A549 (cell line): ENCODE results near the gene TOR2A. TPM values are rescaled to one million over a fixed set of nuclear protein-coding genes. Genes with fewer than 3 reads are reported as not detected.

Experiments
- ATAC-seq, 2 experiments: fragments of 200-7000 bp in 1 of 2; fragments of >200 bp in 1 of 2; cut with Nextera tagmentation in 1 of 2; cut with Tn5 transposase in 1 of 2; 3 replicates each; pipeline versions ENCODE4 v1.8.0 to v1.9.1; 2018 to 2020; ENCODE audit warnings: mild to moderate bottlenecking in 1 of 2, moderate library complexity in 1 of 2
- CTCF ChIA-PET: fragments of 300-600 bp; sonication (Branson Sonifier 250); formaldehyde crosslinking; extraction: SDS; loops from one replicate; lab custom pipeline; 2021; ENCODE audit warnings: antibody characterized with exemption, inconsistent platforms; lab: Yijun Ruan, JAX
- POLR2A ChIA-PET: fragments of 350-600 bp; formaldehyde crosslinking; extraction: SDS; loops from one replicate; lab custom pipeline; 2021; ENCODE audit warnings: antibody characterized with exemption, inconsistent platforms; lab: Yijun Ruan, JAX
- DNase-seq, 2 experiments: peaks; one replicate each; pipeline versions ENCODE4 v3.0.0 to v3.0.0-alpha.2; 2011 to 2016; ENCODE audit warnings: low read depth in 1 of 2, low spot score in 1 of 2
- FAIRE-seq: peaks from 2 replicates; lab custom pipeline; 2011; peaks lifted over from hg19 to GRCh38; lab: Jason Lieb, UNC
- H3K27ac ChIP-seq, 2 experiments: fragments of >200 bp; sonication (Bioruptor Twin); formaldehyde crosslinking; 3 replicates each; pipeline ENCODE4 v1.5.1; 2016 to 2017
- H3K4me1 ChIP-seq: fragments of >200 bp; sonication (Bioruptor Twin); formaldehyde crosslinking; 3 replicates; pipeline ENCODE4 v1.6.1; 2016
- H3K4me2 ChIP-seq: fragments of >200 bp; sonication (Bioruptor Twin); formaldehyde crosslinking; 3 replicates; pipeline ENCODE4 v1.6.1; 2016
- H3K4me3 ChIP-seq: fragments of >200 bp; sonication (Bioruptor Twin); formaldehyde crosslinking; 3 replicates; pipeline ENCODE4 v1.5.1; 2016
- H3K9me3 ChIP-seq: fragments of >200 bp; sonication (Bioruptor Twin); formaldehyde crosslinking; 3 replicates; pipeline ENCODE4 v1.6.1; 2016
- CHD2 ChIP-seq: fragments of 150-350 bp; IDR thresholded peaks from 2 replicates; pipeline ENCODE4 v1.6.1; 2014; ENCODE audit warnings: low read length; ENCODE audit not compliant: partially characterized antibody
- EHMT2 ChIP-seq: fragments of 200-600 bp; sonication (generic); IDR thresholded peaks from 2 replicates; pipeline ENCODE4 v1.6.1; 2016; ENCODE audit warnings: antibody characterized with exemption, low read depth, mild to moderate bottlenecking, moderate library complexity
- EP300 ChIP-seq, 2 experiments: fragments of >200 bp; sonication (Bioruptor Twin); formaldehyde crosslinking; IDR thresholded peaks; 2 replicates in 1 of 2; 3 replicates in 1 of 2; pipeline ENCODE4 v1.6.1; 2016 to 2017
- HOXB5 ChIP-seq: fragments of 250-450 bp; sonication (Bioruptor Pico); IDR thresholded peaks from 2 replicates; pipeline ENCODE4 v1.5.0; 2020; ENCODE audit warnings: mild to moderate bottlenecking, moderate library complexity
- KDM1A ChIP-seq: fragments of 200-600 bp; sonication (generic); IDR thresholded peaks from 2 replicates; pipeline ENCODE4 v1.6.1; 2016; ENCODE audit warnings: low read depth, mild to moderate bottlenecking
- KDM5A ChIP-seq: fragments of 200-600 bp; sonication (generic); IDR thresholded peaks from 2 replicates; pipeline ENCODE4 v1.6.1; 2016; ENCODE audit warnings: antibody characterized with exemption, mild to moderate bottlenecking
- MAFK ChIP-seq: fragments of 450-650 bp; IDR thresholded peaks from 2 replicates; pipeline ENCODE4 v1.6.1; 2014; ENCODE audit not compliant: partially characterized antibody
- POLR2AphosphoS2 ChIP-seq: conservative IDR thresholded peaks from 2 replicates; pipeline ENCODE4 v1.6.1; 2012; ENCODE audit warnings: low read length, improper control_type of control experiment, inconsistent platforms
- RAD21 ChIP-seq, 2 experiments: fragments of >200 bp in 1 of 2; sonication (Bioruptor Twin) in 1 of 2; formaldehyde crosslinking in 1 of 2; IDR thresholded peaks in 1 of 2; conservative IDR thresholded peaks in 1 of 2; 2 replicates in 1 of 2; 3 replicates in 1 of 2; pipeline ENCODE4 v1.6.1; 2012 to 2018; ENCODE audit warnings: inconsistent platforms in 1 of 2
- RNF2 ChIP-seq: fragments of 200-600 bp; sonication (generic); IDR thresholded peaks from 2 replicates; pipeline ENCODE4 v1.6.1; 2016; ENCODE audit warnings: low read depth, mild to moderate bottlenecking, antibody characterized with exemption, moderate library complexity, borderline replicate concordance
- SREBF2 ChIP-seq: fragments of 450-650 bp; IDR thresholded peaks from 2 replicates; pipeline ENCODE4 v1.6.1; 2014; ENCODE audit warnings: mild to moderate bottlenecking, moderate library complexity
- ZFP36 ChIP-seq: fragments of 450-650 bp; IDR thresholded peaks from 2 replicates; pipeline ENCODE4 v1.6.1; 2014; ENCODE audit warnings: borderline replicate concordance; ENCODE audit not compliant: partially characterized antibody
- WGBS: methylation state at CpG from one replicate; pipeline ENCODE4 v1.1.6; 2017; ENCODE audit errors: missing lambda C conversion rate; 5-methylcytosine and 5-hydroxymethylcytosine counted together
- polyA plus RNA-seq, 4 experiments: library from polyadenylated mRNA; depleted of rRNA in 3 of 4; stranded (reverse); fragments of >200 nt; fragmentation: RNase III in 1 of 4; extraction: RNeasy Plus Mini Kit Qiagen cat#74134 plus additional on column Dnase treatment in 1 of 4; gene quantifications; 2 replicates in 3 of 4; 3 replicates in 1 of 4; pipeline ENCODE4 v1.2.3, GENCODE V29; 2011 to 2017
- TF ChIP-seq, protein P1 (sequence below): IDR thresholded peaks from 2 replicates; pipeline ENCODE4 v1.6.1; 2012

The TOR2A gene
- polyA plus RNA-seq, 2 of the 4 experiments (the other 2 are of a cell fraction): 4.9 to 9.6 TPM

DNA sequence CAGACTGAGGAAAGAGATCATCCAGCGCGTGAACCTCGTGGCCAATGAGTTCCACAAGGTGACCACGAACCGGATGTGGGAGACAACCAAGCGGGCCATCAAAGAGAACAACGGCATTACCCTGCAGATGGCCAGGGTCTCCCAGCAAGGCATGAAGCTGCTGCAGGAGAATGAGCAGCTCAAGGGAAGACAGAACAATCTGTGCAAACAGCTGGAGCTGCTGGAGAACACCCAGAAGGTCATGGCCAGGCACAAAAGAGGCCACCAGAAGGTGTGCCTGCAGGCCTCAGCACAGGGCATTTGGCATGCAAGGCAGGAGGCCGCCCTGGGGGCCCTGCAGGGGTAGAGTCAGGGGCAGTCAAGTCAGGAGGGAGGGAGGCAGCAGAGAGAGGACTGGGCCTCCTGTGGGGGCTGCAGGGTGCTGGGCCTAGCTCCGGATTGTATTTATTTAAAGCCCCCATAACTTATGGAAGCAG lies 23.8 kb downstream of the TOR2A start:
- FAIRE-seq: no peak

GRCh38 chr9:127710204-127710783 lies 24.8 kb downstream of the TOR2A start:
- 92% methylated on average over 10 of the region's 10 CpGs for WGBS
- Histone ChIP-seq H3K9me3 (no peaks in the 10 kb centered on the region), H3K4me1 (peaks cover 6% of the 10 kb centered on the region; the same call in 1 of the 3 replicates), H3K27ac (no peak overlapping the region), H3K4me3 (no peak overlapping the region), H3K4me2 (no peak overlapping the region)
- FAIRE-seq (no peak), ATAC-seq (no peak), DNase-seq (no peak)
- ChIA-PET CTCF (interaction anchor here (1.4 to 4.2 kb wide), 4 partner anchors 14 to 211 kb away, joined by 3 to 26 read pairs (median 4); partner anchors contain the start of gene TOR2A), POLR2A (no interaction called here)
- TF ChIP-seq CHD2: no peak
- TF ChIP-seq ZFP36: peak; percentile 53

More for the DNA sequence above, 23.8 kb downstream of the TOR2A start:
- no peak overlapping the region for H3K27ac ChIP-seq
- H3K4me1 ChIP-seq: peaks cover 9% of the 10 kb centered on the region; the same call in 1 of the 3 replicates
- no peak overlapping the region for H3K4me3 ChIP-seq
- 89% methylated on average over 9 of the region's 9 CpGs for WGBS
- CTCF ChIA-PET: interaction anchor here (0.5 to 4.2 kb wide), 6 partner anchors 14 to 159 kb away, joined by 3 to 26 read pairs (median 4); partner anchors contain the start of genes CDK9 and TOR2A
- no peak overlapping the region for H3K4me2 ChIP-seq
- no peaks in the 10 kb centered on the region for H3K9me3 ChIP-seq
- no peak for TF ChIP-seq SREBF2
- ATAC-seq: no peak
- POLR2A ChIA-PET: no interaction called here
- DNase-seq: no peak

- no peak for DNase-seq
- WGBS: 91% methylated on average over 8 of the region's 8 CpGs
These were observed 26.0 kb downstream of the TOR2A start for GRCh38 chr9:127708952-127709587.

GRCh38 chr9:127707766-127708165 lies 27.3 kb downstream of the TOR2A start:
- H3K4me1 ChIP-seq: no peaks in the 10 kb centered on the region
- FAIRE-seq (no peak), ATAC-seq (peak in 1 of 2 experiments; percentile 20; a peak in 2 of 6 replicates), DNase-seq (peak in 1 of 2 experiments; percentile 44)
- ChIA-PET POLR2A (no interaction called here), CTCF (interaction anchor here (1.0 to 1.5 kb wide), 4 partner anchors 14 to 204 kb away, joined by 3 to 5 read pairs (median 4); no protein-coding TSS in a partner anchor)
- no peak for TF ChIP-seq KDM1A
- no peak for TF ChIP-seq EHMT2
- TF ChIP-seq RAD21 (conservative IDR thresholded peaks at IDR 0.05 in 1 of 2, IDR thresholded peaks at IDR 0.05 in 1 of 2): peak in 1 of 2 experiments; percentile 29; a peak in 2 of 5 replicates
- no peak overlapping the region for H3K27ac ChIP-seq
- no peak overlapping the region for H3K4me3 ChIP-seq
- 47% methylated on average over 5 of the region's 5 CpGs for WGBS
- H3K9me3 ChIP-seq: no peaks in the 10 kb centered on the region
- H3K4me2 ChIP-seq: no peak overlapping the region

More at GRCh38 chr9:127708952-127709587, 26.0 kb downstream of the TOR2A start:
- Histone ChIP-seq H3K4me2 (no peak overlapping the region), H3K4me1 (peaks cover under 1% of the 10 kb centered on the region; the same call in 1 of the 3 replicates), H3K4me3 (no peak overlapping the region), H3K9me3 (no peaks in the 10 kb centered on the region), H3K27ac (no peak overlapping the region)
- no peak for TF ChIP-seq EP300 (IDR thresholded peaks at IDR 0.05)
- no peak for TF ChIP-seq HOXB5
- TF ChIP-seq RNF2: no peak
- TF ChIP-seq, protein P1, sequence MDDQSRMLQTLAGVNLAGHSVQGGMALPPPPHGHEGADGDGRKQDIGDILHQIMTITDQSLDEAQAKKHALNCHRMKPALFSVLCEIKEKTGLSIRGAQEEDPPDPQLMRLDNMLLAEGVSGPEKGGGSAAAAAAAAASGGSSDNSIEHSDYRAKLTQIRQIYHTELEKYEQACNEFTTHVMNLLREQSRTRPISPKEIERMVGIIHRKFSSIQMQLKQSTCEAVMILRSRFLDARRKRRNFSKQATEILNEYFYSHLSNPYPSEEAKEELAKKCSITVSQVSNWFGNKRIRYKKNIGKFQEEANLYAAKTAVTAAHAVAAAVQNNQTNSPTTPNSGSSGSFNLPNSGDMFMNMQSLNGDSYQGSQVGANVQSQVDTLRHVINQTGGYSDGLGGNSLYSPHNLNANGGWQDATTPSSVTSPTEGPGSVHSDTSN: no peak
- no peak for TF ChIP-seq MAFK
- no peak for TF ChIP-seq POLR2AphosphoS2
- no peak for TF ChIP-seq KDM5A
- POLR2A ChIA-PET: no interaction called here
- ATAC-seq: no peak
- FAIRE-seq: no peak
- CTCF ChIA-PET: interaction anchor here (0.9 to 4.2 kb wide), 2 partner anchors 26 to 120 kb away, joined by 3 to 26 read pairs; partner anchors contain the start of gene TOR2A
